ENCODE results near the gene SLC35B1. TPM values are rescaled to one million over a fixed set of nuclear protein-coding genes. Genes with fewer than 3 reads are reported as not detected.

The SLC35B1 gene
- total RNA-seq, 1 experiment from 2014 or later = 55.9 TPM

DNA sequence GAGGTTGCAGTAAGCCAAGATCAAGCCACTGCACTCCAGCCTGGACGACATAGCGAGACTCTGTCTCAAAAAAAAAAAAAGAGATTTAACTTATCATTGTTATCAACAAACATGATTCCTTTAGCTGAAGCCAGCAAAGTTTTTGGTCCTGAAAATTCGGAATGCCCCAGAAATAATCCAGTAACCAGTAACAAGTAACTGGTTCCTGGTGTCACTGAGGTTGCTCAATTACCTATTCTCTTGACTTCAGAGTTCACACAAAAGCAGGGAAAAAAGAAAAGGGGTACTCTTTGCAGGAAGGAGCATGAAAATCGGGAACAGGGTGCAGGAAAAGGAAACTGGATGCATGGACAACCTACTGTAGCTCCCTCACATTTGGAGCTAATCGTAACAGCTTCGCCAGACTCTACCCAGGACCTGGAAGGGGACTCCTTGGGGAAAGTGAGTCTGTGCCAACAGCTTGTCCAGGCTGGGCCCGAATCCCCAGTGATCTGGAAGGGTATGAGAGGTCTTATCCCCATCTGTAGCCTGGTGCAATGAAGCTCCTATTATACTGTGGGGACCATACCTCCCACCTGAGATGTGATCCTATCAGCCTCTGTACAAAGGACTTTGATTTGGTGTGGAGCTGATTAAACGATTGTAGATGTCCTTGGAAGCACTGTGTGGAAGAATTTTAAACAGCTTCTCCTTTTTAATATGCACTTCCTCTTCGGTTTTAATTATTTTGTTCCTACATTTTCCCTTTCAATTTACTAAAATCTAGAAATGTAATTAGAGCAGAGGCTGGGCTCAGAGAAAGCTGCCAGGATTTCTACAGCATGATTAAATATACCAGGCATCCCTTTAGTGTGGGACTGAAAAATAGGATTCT, 26.4 kb downstream of the SLC35B1 start:
- peaks cover 3% of the 10 kb centered on the region for H3K36me3 Mint-ChIP-seq
- POLR2A ChIA-PET = interaction anchor here (0.5 kb wide), 1 partner anchor 40 kb away, joined by 3 read pairs; no protein-coding TSS in a partner anchor
- H3K4me3 Mint-ChIP-seq = no peak overlapping the region
- CTCF ChIA-PET = interaction anchor here (0.7 to 3.6 kb wide), 3 partner anchors 10 to 124 kb away, joined by 3 to 12 read pairs (median 8); no protein-coding TSS in a partner anchor
- H3K9me3 Mint-ChIP-seq = peaks cover 6% of the 10 kb centered on the region
- peaks cover 8% of the 10 kb centered on the region for H3K4me1 Mint-ChIP-seq
- TF ChIP-seq NR1H2 (CRISPR knock-in tag; IDR thresholded peaks at IDR 0.05) = no peak
- TF ChIP-seq, protein P1, sequence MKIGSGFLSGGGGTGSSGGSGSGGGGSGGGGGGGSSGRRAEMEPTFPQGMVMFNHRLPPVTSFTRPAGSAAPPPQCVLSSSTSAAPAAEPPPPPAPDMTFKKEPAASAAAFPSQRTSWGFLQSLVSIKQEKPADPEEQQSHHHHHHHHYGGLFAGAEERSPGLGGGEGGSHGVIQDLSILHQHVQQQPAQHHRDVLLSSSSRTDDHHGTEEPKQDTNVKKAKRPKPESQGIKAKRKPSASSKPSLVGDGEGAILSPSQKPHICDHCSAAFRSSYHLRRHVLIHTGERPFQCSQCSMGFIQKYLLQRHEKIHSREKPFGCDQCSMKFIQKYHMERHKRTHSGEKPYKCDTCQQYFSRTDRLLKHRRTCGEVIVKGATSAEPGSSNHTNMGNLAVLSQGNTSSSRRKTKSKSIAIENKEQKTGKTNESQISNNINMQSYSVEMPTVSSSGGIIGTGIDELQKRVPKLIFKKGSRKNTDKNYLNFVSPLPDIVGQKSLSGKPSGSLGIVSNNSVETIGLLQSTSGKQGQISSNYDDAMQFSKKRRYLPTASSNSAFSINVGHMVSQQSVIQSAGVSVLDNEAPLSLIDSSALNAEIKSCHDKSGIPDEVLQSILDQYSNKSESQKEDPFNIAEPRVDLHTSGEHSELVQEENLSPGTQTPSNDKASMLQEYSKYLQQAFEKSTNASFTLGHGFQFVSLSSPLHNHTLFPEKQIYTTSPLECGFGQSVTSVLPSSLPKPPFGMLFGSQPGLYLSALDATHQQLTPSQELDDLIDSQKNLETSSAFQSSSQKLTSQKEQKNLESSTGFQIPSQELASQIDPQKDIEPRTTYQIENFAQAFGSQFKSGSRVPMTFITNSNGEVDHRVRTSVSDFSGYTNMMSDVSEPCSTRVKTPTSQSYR (CRISPR knock-in tag; IDR thresholded peaks at IDR 0.05) = no peak
- TF ChIP-seq MYBL2 (CRISPR knock-in tag; IDR thresholded peaks at IDR 0.05) = no peak
- TF ChIP-seq ZNF396 (CRISPR knock-in tag; IDR thresholded peaks at IDR 0.05; ENCODE audit: borderline replicate concordance) = no peak
- TF ChIP-seq JAZF1 (CRISPR knock-in tag; IDR thresholded peaks at IDR 0.05) = no peak
- TF ChIP-seq NFYB (CRISPR knock-in tag; conservative IDR thresholded peaks at IDR 0.05; ENCODE audit: low read depth) = no peak
- TF ChIP-seq, protein P2, sequence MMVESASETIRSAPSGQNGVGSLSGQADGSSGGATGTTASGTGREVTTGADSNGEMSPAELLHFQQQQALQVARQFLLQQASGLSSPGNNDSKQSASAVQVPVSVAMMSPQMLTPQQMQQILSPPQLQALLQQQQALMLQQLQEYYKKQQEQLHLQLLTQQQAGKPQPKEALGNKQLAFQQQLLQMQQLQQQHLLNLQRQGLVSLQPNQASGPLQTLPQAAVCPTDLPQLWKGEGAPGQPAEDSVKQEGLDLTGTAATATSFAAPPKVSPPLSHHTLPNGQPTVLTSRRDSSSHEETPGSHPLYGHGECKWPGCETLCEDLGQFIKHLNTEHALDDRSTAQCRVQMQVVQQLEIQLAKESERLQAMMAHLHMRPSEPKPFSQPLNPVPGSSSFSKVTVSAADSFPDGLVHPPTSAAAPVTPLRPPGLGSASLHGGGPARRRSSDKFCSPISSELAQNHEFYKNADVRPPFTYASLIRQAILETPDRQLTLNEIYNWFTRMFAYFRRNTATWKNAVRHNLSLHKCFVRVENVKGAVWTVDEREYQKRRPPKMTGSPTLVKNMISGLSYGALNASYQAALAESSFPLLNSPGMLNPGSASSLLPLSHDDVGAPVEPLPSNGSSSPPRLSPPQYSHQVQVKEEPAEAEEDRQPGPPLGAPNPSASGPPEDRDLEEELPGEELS (CRISPR knock-in tag; IDR thresholded peaks at IDR 0.05) = no peak
- TF ChIP-seq, protein P3, sequence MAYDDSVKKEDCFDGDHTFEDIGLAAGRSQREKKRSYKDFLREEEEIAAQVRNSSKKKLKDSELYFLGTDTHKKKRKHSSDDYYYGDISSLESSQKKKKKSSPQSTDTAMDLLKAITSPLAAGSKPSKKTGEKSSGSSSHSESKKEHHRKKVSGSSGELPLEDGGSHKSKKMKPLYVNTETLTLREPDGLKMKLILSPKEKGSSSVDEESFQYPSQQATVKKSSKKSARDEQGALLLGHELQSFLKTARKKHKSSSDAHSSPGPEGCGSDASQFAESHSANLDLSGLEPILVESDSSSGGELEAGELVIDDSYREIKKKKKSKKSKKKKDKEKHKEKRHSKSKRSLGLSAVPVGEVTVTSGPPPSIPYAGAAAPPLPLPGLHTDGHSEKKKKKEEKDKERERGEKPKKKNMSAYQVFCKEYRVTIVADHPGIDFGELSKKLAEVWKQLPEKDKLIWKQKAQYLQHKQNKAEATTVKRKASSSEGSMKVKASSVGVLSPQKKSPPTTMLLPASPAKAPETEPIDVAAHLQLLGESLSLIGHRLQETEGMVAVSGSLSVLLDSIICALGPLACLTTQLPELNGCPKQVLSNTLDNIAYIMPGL (CRISPR knock-in tag; IDR thresholded peaks at IDR 0.05) = no peak
- no peak for TF ChIP-seq KAT7 (CRISPR knock-in tag; IDR thresholded peaks at IDR 0.05; ENCODE audit: borderline replicate concordance)
- TF ChIP-seq ZNF138 (CRISPR knock-in tag; conservative IDR thresholded peaks at IDR 0.05) = no peak
- no peak for TF ChIP-seq SMAD3 (CRISPR knock-in tag; IDR thresholded peaks at IDR 0.05; ENCODE audit: borderline replicate concordance)
- TF ChIP-seq, protein P4, sequence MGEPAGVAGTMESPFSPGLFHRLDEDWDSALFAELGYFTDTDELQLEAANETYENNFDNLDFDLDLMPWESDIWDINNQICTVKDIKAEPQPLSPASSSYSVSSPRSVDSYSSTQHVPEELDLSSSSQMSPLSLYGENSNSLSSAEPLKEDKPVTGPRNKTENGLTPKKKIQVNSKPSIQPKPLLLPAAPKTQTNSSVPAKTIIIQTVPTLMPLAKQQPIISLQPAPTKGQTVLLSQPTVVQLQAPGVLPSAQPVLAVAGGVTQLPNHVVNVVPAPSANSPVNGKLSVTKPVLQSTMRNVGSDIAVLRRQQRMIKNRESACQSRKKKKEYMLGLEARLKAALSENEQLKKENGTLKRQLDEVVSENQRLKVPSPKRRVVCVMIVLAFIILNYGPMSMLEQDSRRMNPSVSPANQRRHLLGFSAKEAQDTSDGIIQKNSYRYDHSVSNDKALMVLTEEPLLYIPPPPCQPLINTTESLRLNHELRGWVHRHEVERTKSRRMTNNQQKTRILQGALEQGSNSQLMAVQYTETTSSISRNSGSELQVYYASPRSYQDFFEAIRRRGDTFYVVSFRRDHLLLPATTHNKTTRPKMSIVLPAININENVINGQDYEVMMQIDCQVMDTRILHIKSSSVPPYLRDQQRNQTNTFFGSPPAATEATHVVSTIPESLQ (CRISPR knock-in tag; IDR thresholded peaks at IDR 0.05) = no peak
- TF ChIP-seq, protein P5, sequence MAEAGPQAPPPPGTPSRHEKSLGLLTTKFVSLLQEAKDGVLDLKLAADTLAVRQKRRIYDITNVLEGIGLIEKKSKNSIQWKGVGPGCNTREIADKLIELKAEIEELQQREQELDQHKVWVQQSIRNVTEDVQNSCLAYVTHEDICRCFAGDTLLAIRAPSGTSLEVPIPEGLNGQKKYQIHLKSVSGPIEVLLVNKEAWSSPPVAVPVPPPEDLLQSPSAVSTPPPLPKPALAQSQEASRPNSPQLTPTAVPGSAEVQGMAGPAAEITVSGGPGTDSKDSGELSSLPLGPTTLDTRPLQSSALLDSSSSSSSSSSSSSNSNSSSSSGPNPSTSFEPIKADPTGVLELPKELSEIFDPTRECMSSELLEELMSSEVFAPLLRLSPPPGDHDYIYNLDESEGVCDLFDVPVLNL (CRISPR knock-in tag; IDR thresholded peaks at IDR 0.05; ENCODE audit: borderline replicate concordance, low read depth) = no peak
- TF ChIP-seq, protein P6, sequence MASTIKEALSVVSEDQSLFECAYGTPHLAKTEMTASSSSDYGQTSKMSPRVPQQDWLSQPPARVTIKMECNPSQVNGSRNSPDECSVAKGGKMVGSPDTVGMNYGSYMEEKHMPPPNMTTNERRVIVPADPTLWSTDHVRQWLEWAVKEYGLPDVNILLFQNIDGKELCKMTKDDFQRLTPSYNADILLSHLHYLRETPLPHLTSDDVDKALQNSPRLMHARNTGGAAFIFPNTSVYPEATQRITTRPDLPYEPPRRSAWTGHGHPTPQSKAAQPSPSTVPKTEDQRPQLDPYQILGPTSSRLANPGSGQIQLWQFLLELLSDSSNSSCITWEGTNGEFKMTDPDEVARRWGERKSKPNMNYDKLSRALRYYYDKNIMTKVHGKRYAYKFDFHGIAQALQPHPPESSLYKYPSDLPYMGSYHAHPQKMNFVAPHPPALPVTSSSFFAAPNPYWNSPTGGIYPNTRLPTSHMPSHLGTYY (CRISPR knock-in tag; IDR thresholded peaks at IDR 0.05) = no peak
- no peak for ATAC-seq
- no peak overlapping the region for H3K27ac Mint-ChIP-seq
- DNase-seq (ENCODE audit: low spot score) = no peak
- H3K27me3 Mint-ChIP-seq (ENCODE audit: low read depth) = peaks cover 40% of the 10 kb centered on the region

All from WTC11 (cell line).